Body of pancreas (tissue), 4 donors: Measurements from ENCODE around the gene AMER1. TPM values are rescaled to one million over a fixed set of nuclear protein-coding genes. Genes with fewer than 3 reads are reported as not detected.
A peak's percentile ranks its signal among the peaks of the same experiment; 100 is the strongest.

Experiments
- ATAC-seq: fragments of 150-250 bp; one replicate; pipeline ENCODE4 v1.9.1; 2016
- DNase-seq, 4 donors: peaks; one replicate each; pipeline ENCODE4 v3.0.0-alpha.2; 2019
- H3K27ac ChIP-seq, 4 donors: fragments of 200-600 bp; sonication (generic); 1 replicate in 3 of 4; 2 replicates in 1 of 4; pipeline versions ENCODE4 v1.5.1 to v1.6.1; 2016 to 2019; ENCODE audit warnings: mild to moderate bottlenecking in 1 of 4, mixed read lengths in 1 of 4, moderate library complexity in 1 of 4
- H3K27me3 ChIP-seq, 2 donors: fragments of 200-600 bp; sonication (generic); one replicate each; pipeline ENCODE4 v1.6.0; 2016; ENCODE audit warnings: mild to moderate bottlenecking in 1 of 2
- H3K36me3 ChIP-seq, 2 donors: fragments of 200-600 bp; sonication (generic); replicated peaks in 1 of 2; 2 replicates each; pipeline ENCODE4 v1.5.1; 2016; ENCODE audit warnings: low read depth in 2 of 2; ENCODE audit not compliant: insufficient read depth in 1 of 2
- H3K4me1 ChIP-seq: fragments of 200-600 bp; sonication (generic); one replicate; pipeline ENCODE4 v1.6.0; 2016
- H3K4me3 ChIP-seq, 2 donors: fragments of 200-600 bp; sonication (generic); 1 replicate in 1 of 2; 2 replicates in 1 of 2; pipeline ENCODE4 v1.5.1; 2016 to 2019
- H3K9me3 ChIP-seq, 3 donors: fragments of 200-600 bp; sonication (generic); 1 replicate in 2 of 3; 2 replicates in 1 of 3; pipeline ENCODE4 v1.5.1; 2016
- CTCF ChIP-seq, 7 experiments: fragments of 450-650 bp in 4 of 7; fragments of 200-600 bp in 3 of 7; sonication (generic) in 3 of 7; IDR thresholded peaks; one replicate each; pipeline ENCODE4 v1.5.1; 2016 to 2019; ENCODE audit warnings: antibody characterized with exemption in 7 of 7
- POLR2A ChIP-seq, 3 donors: fragments of 450-650 bp; IDR thresholded peaks; one replicate each; pipeline ENCODE4 v1.6.1; 2016; ENCODE audit warnings: antibody characterized with exemption in 3 of 3, mild to moderate bottlenecking in 2 of 3
- WGBS, 2 donors: methylation state at CpG; one replicate each; pipeline ENCODE4 v1.1.5; 2017; 5-methylcytosine and 5-hydroxymethylcytosine counted together
- intact Hi-C: fragments of 100-400 bp; cut with DNase I; formaldehyde crosslinking; loops from one replicate; pipeline ENCODE4 v1.15.1; 2023
- total RNA-seq, 2 donors: library from RNA; depleted of rRNA; stranded (reverse); fragments of >200 nt; gene quantifications; one replicate each; pipeline ENCODE4 v1.1.0, GENCODE V29; 2016

Gene AMER1
- total RNA-seq, 2 donors from 2014 or later, result 6.7 to 7.6 TPM

- no peak for TF ChIP-seq CTCF (IDR thresholded peaks at IDR 0.05)
- TF ChIP-seq POLR2A (IDR thresholded peaks at IDR 0.05), result no peak
- intact Hi-C loops, result no loop called here
- ATAC-seq, result no peak
- H3K9me3 ChIP-seq, result no peaks in the 10 kb centered on the region
- H3K27me3 ChIP-seq, result no peaks in the 10 kb centered on the region
- H3K4me3 ChIP-seq, result peak overlapping the region in 1 of 2 donors; percentile 21
- WGBS, 2 donors, result 6 to 16% methylated on average over 2 to 5 of the region's 5 CpGs
- peak overlapping the region; percentile 88 to 95 (median 92) for H3K27ac ChIP-seq
- peaks cover 31% of the 10 kb centered on the region for H3K4me1 ChIP-seq
- DNase-seq, result peak in 3 of 4 donors; percentile 9 to 39 (median 23)
- H3K36me3 ChIP-seq, result no peaks in the 10 kb centered on the region
Measured at GRCh38 chrX:64206556-64207162, 1.2 kb upstream of the AMER1 start.

GRCh38 chrX:64205735-64206501 is 410 bp upstream of the AMER1 start:
- H3K4me1 ChIP-seq, result peaks cover 34% of the 10 kb centered on the region

GRCh38 chrX:64204701-64205440 is 637 bp downstream of the AMER1 start:
- Histone ChIP-seq H3K4me1 (peaks cover 34% of the 10 kb centered on the region), H3K27me3 (no peaks in the 10 kb centered on the region), H3K36me3 (no peaks in the 10 kb centered on the region), H3K27ac (peak overlapping the region; percentile 88 to 95 (median 92)), H3K4me3 (peak overlapping the region; percentile 36 to 37), H3K9me3 (no peaks in the 10 kb centered on the region)
- intact Hi-C loops, result no loop called here
- WGBS, 2 donors, result 0% methylated on average over 6 to 35 of the region's 46 CpGs
- DNase-seq (peak; percentile 35 to 60 (median 48)), ATAC-seq (peak; percentile 7)
- TF ChIP-seq CTCF (IDR thresholded peaks at IDR 0.05), result no peak
- no peak for TF ChIP-seq POLR2A (IDR thresholded peaks at IDR 0.05)

More at GRCh38 chrX:64205735-64206501, 410 bp upstream of the AMER1 start:
- WGBS, 2 donors, result 0 to 5% methylated on average over 4 to 44 of the region's 45 CpGs
- ATAC-seq (peak; percentile 88), DNase-seq (peak; percentile 94 to 95 (median 94))
- peak overlapping the region; percentile 88 to 95 (median 92) for H3K27ac ChIP-seq
- no peaks in the 10 kb centered on the region for H3K9me3 ChIP-seq
- peak overlapping the region; percentile 36 to 37 for H3K4me3 ChIP-seq
- TF ChIP-seq CTCF (IDR thresholded peaks at IDR 0.05) (peak in 4 of 7 experiments; percentile 34 to 45 (median 36)), POLR2A (IDR thresholded peaks at IDR 0.05) (peak; percentile 79 to 96 (median 94))
- no peaks in the 10 kb centered on the region for H3K36me3 ChIP-seq
- H3K27me3 ChIP-seq, result no peaks in the 10 kb centered on the region
- intact Hi-C loops, result no loop called here

GRCh38 chrX:64204252-64204651 is 1.3 kb downstream of the AMER1 start:
- intact Hi-C loops, result no loop called here
- H3K36me3 ChIP-seq, result no peaks in the 10 kb centered on the region
- H3K9me3 ChIP-seq, result no peaks in the 10 kb centered on the region
- peak overlapping the region; percentile 88 to 95 (median 92) for H3K27ac ChIP-seq
- peaks cover 34% of the 10 kb centered on the region for H3K4me1 ChIP-seq
- peak overlapping the region in 1 of 2 donors; percentile 37 for H3K4me3 ChIP-seq
- DNase-seq (peak; percentile 31 to 54 (median 42)), ATAC-seq (no peak)
- 0 to 13% methylated on average over 4 to 16 of the region's 23 CpGs for WGBS, 2 donors
- peak in 1 of 3 donors; percentile 22 for TF ChIP-seq POLR2A (IDR thresholded peaks at IDR 0.05)
- no peak for TF ChIP-seq CTCF (IDR thresholded peaks at IDR 0.05)
- H3K27me3 ChIP-seq, result no peaks in the 10 kb centered on the region
